Testis (tissue), 3 donors: ENCODE results near the gene ALCAM. TPM values are rescaled to one million over a fixed set of nuclear protein-coding genes. Genes with fewer than 3 reads are reported as not detected.

ENCODE experiments used
- DNase-seq: peaks from one replicate; pipeline ENCODE4 v3.0.0-alpha.2; 2019
- H3K27ac ChIP-seq, 2 donors: fragments of 200-600 bp; sonication (generic); one replicate each; pipeline ENCODE4 v1.5.1; 2019
- H3K27me3 ChIP-seq: fragments of 200-600 bp; sonication (generic); one replicate; pipeline ENCODE4 v1.5.1; 2019
- H3K36me3 ChIP-seq: fragments of 200-600 bp; sonication (generic); one replicate; pipeline ENCODE4 v1.5.1; 2017; ENCODE audit warnings: low read depth; ENCODE audit errors: missing control alignments
- H3K4me1 ChIP-seq: fragments of 200-600 bp; sonication (generic); one replicate; pipeline ENCODE4 v1.5.1; 2019
- H3K4me3 ChIP-seq, 2 donors: fragments of 200-600 bp; sonication (generic); one replicate each; pipeline ENCODE4 v1.5.1; 2017 to 2019
- H3K9me3 ChIP-seq: fragments of 200-600 bp; sonication (generic); one replicate; pipeline ENCODE4 v1.5.1; 2017
- POLR2A ChIP-seq: fragments of 450-650 bp; IDR thresholded peaks from one replicate; pipeline ENCODE4 v1.6.1; 2017; ENCODE audit warnings: antibody characterized with exemption, mild to moderate bottlenecking, moderate library complexity
- WGBS, 2 donors: methylation state at CpG; one replicate each; pipeline ENCODE4 v1.1.5; 2018; 5-methylcytosine and 5-hydroxymethylcytosine counted together
- intact Hi-C: fragments of 100-400 bp; cut with DNase I; formaldehyde crosslinking; loops from one replicate; pipeline ENCODE4 v1.15.1; 2023; ENCODE audit warnings: low total_unique reads
- polyA plus RNA-seq: library from polyadenylated mRNA; stranded (reverse); fragments of 350-450 nt; fragmentation: Illumina TruSeq; extraction: RNeasy Lipid Tissue Mini Kit (QIAGEN cat#74804); gene quantifications from one replicate; pipeline ENCODE4 v1.2.3, GENCODE V29; 2014; ENCODE audit warnings: low read depth, low replicate concordance; ENCODE audit not compliant: insufficient read depth
- total RNA-seq, 2 donors: library from RNA; depleted of rRNA; stranded (reverse); fragments of >200 nt; gene quantifications; one replicate each; pipeline ENCODE4 v1.2.3, GENCODE V29; 2016
- TF ChIP-seq, protein P1 (sequence below), 3 experiments: fragments of 450-650 bp in 2 of 3; fragments of 200-600 bp in 1 of 3; sonication (generic) in 1 of 3; IDR thresholded peaks; one replicate each; pipeline ENCODE4 v1.5.1; 2016 to 2019; ENCODE audit warnings: antibody characterized with exemption in 3 of 3, mild to moderate bottlenecking in 2 of 3, moderate library complexity in 1 of 3

The ALCAM gene
- total and polyA plus RNA-seq, 3 donors from 2014 or later: 8.3 to 9.0 (median 8.7) TPM

DNA sequence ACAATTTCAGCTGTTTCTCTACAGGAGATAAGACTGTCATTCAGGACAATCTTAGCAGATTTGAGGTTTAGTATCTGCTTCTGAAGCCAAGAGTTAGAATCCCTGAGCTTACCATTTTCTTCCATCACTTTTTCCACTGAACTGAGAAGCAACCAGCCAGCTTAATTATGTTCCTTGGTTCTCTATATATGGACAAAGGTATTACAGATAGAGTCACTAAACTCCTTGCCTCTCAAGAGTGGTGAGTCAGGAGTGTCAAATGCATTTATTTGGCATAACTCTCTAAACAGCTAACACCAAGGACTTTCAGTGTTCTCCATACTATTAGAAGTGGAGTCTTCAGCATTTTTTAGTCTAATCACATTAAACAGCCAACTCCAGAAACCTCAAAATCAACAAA lies 239.3 kb downstream of the ALCAM start:
- no peaks in the 10 kb centered on the region for H3K9me3 ChIP-seq
- no peaks in the 10 kb centered on the region for H3K27me3 ChIP-seq
- no peak overlapping the region for H3K4me3 ChIP-seq
- no peak for TF ChIP-seq POLR2A
- TF ChIP-seq, protein P1, sequence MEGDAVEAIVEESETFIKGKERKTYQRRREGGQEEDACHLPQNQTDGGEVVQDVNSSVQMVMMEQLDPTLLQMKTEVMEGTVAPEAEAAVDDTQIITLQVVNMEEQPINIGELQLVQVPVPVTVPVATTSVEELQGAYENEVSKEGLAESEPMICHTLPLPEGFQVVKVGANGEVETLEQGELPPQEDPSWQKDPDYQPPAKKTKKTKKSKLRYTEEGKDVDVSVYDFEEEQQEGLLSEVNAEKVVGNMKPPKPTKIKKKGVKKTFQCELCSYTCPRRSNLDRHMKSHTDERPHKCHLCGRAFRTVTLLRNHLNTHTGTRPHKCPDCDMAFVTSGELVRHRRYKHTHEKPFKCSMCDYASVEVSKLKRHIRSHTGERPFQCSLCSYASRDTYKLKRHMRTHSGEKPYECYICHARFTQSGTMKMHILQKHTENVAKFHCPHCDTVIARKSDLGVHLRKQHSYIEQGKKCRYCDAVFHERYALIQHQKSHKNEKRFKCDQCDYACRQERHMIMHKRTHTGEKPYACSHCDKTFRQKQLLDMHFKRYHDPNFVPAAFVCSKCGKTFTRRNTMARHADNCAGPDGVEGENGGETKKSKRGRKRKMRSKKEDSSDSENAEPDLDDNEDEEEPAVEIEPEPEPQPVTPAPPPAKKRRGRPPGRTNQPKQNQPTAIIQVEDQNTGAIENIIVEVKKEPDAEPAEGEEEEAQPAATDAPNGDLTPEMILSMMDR (IDR thresholded peaks at IDR 0.05): no peak
- intact Hi-C loops: no loop called here
- no peak for DNase-seq
- H3K4me1 ChIP-seq: no peaks in the 10 kb centered on the region
- H3K36me3 ChIP-seq: no peaks in the 10 kb centered on the region
- H3K27ac ChIP-seq: no peak overlapping the region

DNA sequence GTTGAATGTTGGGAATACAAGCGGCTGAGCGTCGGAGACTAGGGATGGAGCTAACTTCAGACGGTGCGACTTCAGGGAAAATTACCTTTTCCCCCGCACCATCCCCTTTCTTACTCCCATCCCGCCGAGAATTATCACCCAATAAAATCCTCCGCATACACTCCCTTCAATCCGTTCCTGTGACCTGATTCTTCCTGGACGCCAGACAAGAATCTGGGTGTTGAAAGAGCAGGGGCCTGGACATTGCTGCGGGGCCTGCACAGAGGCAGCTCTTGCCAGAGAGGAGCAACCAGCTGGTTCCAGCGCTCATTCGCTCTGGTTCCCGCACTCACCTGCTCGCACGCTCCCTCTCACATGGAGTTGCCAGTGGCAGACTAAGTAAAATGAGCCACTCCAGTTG lies 241.9 kb downstream of the ALCAM start:
- Histone ChIP-seq H3K27ac (no peak overlapping the region), H3K4me1 (no peaks in the 10 kb centered on the region), H3K9me3 (no peaks in the 10 kb centered on the region), H3K27me3 (no peaks in the 10 kb centered on the region), H3K4me3 (peak overlapping the region in 1 of 2 donors; percentile 3), H3K36me3 (no peaks in the 10 kb centered on the region)
- TF ChIP-seq POLR2A: no peak
- TF ChIP-seq, protein P1 (IDR thresholded peaks at IDR 0.05): no peak
- no peak for DNase-seq
- intact Hi-C loops: no loop called here
- WGBS, 2 donors: 72 to 74% methylated on average over 16 to 17 of the region's 17 CpGs

- H3K9me3 ChIP-seq: no peaks in the 10 kb centered on the region
- H3K4me3 ChIP-seq: no peak overlapping the region
- H3K36me3 ChIP-seq: no peaks in the 10 kb centered on the region
- TF ChIP-seq POLR2A: no peak
- TF ChIP-seq, protein P1 (IDR thresholded peaks at IDR 0.05): no peak
- no peak for DNase-seq
- no peak overlapping the region for H3K27ac ChIP-seq
- intact Hi-C loops: no loop called here
- H3K4me1 ChIP-seq: no peaks in the 10 kb centered on the region
- no peaks in the 10 kb centered on the region for H3K27me3 ChIP-seq
- WGBS, 2 donors: 97 to 100% methylated on average over 4 of the region's 4 CpGs
These were observed 243.8 kb downstream of the ALCAM start for GRCh38 chr3:105610473-105610872.

DNA sequence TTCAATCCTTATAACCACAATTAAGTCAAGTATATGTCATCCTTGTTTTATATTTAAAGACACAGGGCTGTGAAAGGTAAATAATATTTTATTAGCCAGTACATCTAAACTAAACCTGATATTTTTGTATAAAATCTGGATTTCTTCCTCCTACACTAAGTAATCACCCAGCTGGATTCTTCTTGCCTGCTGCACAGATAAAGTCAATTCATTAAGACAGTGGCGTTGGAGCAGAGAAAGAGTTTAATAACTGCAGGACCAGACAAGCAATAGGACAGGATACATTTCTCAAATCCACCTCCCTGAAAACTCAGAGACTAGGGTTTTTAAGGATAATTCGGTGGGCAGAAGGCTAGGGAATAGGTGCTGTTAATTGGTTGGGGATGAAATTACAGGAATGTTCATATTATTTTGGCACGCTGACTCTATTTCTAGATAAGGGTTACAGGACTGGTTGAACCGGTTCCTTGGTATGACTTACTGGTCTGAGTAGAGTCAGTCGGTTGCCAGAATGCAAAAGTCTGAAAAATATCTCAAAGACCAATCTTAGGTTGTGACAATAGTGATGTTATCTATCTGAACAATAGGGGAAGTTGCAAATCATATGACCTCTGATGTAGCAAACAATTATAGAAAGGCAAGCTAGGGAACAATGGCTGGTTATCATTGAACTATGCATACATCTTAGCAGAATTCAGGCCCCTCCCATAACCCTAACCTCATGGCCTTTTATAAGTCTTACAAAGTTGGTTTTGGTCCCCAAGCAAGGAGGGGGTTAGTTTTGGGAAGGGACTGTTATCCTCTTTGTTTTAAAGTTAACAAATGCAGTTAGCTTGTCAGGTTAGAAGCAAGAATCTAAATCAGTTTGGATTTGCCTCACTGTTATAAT lies 244.8 kb downstream of the ALCAM start:
- no peaks in the 10 kb centered on the region for H3K36me3 ChIP-seq
- no peak overlapping the region for H3K27ac ChIP-seq
- intact Hi-C loops: no loop called here
- no peaks in the 10 kb centered on the region for H3K27me3 ChIP-seq
- WGBS, 2 donors: 83 to 90% methylated on average over 5 of the region's 5 CpGs
- no peak overlapping the region for H3K4me3 ChIP-seq
- DNase-seq: no peak
- no peak for TF ChIP-seq POLR2A
- TF ChIP-seq, protein P1 (IDR thresholded peaks at IDR 0.05): no peak
- H3K9me3 ChIP-seq: no peaks in the 10 kb centered on the region
- H3K4me1 ChIP-seq: no peaks in the 10 kb centered on the region

- Histone ChIP-seq H3K9me3 (no peaks in the 10 kb centered on the region), H3K27me3 (no peaks in the 10 kb centered on the region), H3K4me1 (no peaks in the 10 kb centered on the region), H3K4me3 (no peak overlapping the region), H3K36me3 (no peaks in the 10 kb centered on the region), H3K27ac (no peak overlapping the region)
- TF ChIP-seq, protein P1 (IDR thresholded peaks at IDR 0.05): no peak
- TF ChIP-seq POLR2A: no peak
- WGBS, 2 donors: 38 to 57% methylated on average over 2 of the region's 2 CpGs
- DNase-seq: no peak
- intact Hi-C loops: no loop called here
These were observed 246.4 kb downstream of the ALCAM start for GRCh38 chr3:105613120-105613519.
